Rectal smooth muscle tissue (tissue), 1 donor: ENCODE data around the gene PDIA4.
A peak's percentile ranks its signal among the peaks of the same experiment; 100 is the strongest.
"Not testable (repeated sequence)": the region's sequence is repeated elsewhere in the genome, so short reads cannot be mapped to it uniquely, and the experiment has no call there.

Experiments used
- H3K27ac ChIP-seq: one replicate; pipeline ENCODE4 v1.7.0; 2013; ENCODE audit warnings: low read depth, low read length, inconsistent platforms
- H3K27me3 ChIP-seq: one replicate; pipeline ENCODE4 v1.7.0; 2013; ENCODE audit warnings: low read length; ENCODE audit not compliant: control insufficient read depth, insufficient read depth
- H3K36me3 ChIP-seq: one replicate; pipeline ENCODE4 v1.7.0; 2013; ENCODE audit warnings: low read length; ENCODE audit not compliant: control insufficient read depth, insufficient read depth
- H3K4me1 ChIP-seq: one replicate; pipeline ENCODE4 v1.7.0; 2013; ENCODE audit warnings: low read length; ENCODE audit not compliant: control insufficient read depth, insufficient read depth
- H3K4me3 ChIP-seq: one replicate; pipeline ENCODE4 v1.7.0; 2013; ENCODE audit warnings: low read length
- H3K9ac ChIP-seq: one replicate; pipeline ENCODE4 v1.7.0; 2013; ENCODE audit warnings: low read length

PDIA4 gene

DNA sequence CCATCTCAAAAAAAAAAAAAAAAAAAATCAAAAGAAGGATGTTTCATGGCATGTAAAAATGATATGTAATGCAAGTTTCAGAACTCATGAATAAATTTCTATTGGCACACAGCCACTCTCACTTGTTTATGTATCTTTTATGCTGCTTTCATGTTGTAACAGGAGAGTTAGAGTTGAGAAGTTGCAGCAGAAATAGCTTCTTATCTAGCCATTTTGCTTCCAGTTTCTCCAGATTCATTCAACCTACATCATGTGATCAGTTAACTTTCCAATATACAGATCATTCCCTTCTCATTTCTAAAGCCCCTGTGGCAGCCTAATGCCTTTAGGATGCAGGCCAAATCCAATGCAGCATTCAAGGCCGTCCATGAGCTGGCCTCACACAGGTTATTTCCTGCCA, 31.9 kb upstream of the PDIA4 start:
- no peak overlapping the region for H3K4me3 ChIP-seq
- no peaks in the 10 kb centered on the region for H3K4me1 ChIP-seq
- H3K27ac ChIP-seq = no peak overlapping the region
- no peaks in the 10 kb centered on the region for H3K36me3 ChIP-seq
- H3K9ac ChIP-seq = no peak overlapping the region
- no peaks in the 10 kb centered on the region for H3K27me3 ChIP-seq

DNA sequence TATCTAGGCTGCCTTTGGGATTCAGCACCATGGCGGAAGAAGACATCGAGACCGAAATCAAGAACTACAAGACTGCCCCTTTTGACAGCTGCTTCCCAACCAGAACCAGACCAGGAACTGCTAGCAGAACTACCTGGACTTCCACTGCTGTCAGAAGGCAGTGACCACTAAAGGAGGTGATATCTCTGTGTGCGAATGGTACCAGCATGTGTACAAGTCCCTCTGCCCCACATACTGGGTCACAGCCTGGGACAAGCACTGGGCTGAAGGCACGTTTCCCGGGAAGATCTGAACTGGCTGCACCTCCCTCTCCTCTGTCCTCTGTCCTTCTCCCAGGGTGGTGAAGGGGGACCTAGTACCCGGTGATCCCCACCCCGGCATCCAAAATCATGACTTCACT, 25.6 kb upstream of the PDIA4 start:
- no peak overlapping the region for H3K9ac ChIP-seq
- no peaks in the 10 kb centered on the region for H3K36me3 ChIP-seq
- H3K27me3 ChIP-seq = peaks cover 2% of the 10 kb centered on the region
- no peak overlapping the region for H3K27ac ChIP-seq
- no peak overlapping the region for H3K4me3 ChIP-seq
- H3K4me1 ChIP-seq = no peaks in the 10 kb centered on the region

DNA sequence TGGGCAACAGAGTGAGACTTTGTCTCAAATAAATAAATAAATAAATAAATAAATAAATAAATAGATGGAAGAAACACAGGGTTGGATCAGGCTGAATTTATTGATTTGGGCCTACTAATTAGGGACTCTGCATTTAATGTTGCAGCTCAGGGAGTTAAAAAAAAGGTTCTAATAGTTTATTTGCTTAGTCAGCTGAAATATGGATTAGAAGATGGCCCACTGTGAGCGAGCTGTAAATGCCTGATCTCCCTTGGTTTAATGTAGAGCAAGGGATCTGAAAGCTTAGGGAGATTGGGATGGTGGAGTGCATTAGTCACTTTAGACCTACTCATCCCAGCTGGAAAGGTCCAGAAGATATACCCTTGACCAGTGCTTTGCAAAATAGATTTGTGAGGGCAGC, 25.1 kb upstream of the PDIA4 start:
- no peaks in the 10 kb centered on the region for H3K4me1 ChIP-seq
- H3K9ac ChIP-seq = no peak overlapping the region
- no peak overlapping the region for H3K27ac ChIP-seq
- no peak overlapping the region for H3K4me3 ChIP-seq
- H3K36me3 ChIP-seq = no peaks in the 10 kb centered on the region
- H3K27me3 ChIP-seq = peaks cover 2% of the 10 kb centered on the region

DNA sequence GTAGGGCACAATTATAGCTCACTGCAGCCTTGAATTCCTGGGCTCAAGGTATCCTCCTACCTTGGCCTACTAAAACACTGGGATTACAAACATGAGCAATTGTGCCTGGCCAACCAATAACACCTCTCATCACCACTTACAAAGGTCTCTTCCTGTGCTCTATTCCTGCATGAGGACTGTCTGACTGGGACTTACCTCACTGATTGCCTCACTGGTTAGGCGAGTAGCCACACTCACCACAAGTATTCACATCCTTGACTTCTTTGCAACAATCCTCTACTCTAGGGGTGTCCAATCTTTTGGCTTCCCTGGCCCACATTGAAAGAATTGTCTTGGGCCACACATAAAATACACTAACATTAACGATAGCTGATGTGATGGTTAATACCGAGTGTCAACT, 22.6 kb upstream of the PDIA4 start:
- no peak overlapping the region for H3K9ac ChIP-seq
- no peaks in the 10 kb centered on the region for H3K36me3 ChIP-seq
- H3K27me3 ChIP-seq = peaks cover 2% of the 10 kb centered on the region
- H3K4me1 ChIP-seq = no peaks in the 10 kb centered on the region
- H3K27ac ChIP-seq = no peak overlapping the region
- H3K4me3 ChIP-seq = no peak overlapping the region

DNA sequence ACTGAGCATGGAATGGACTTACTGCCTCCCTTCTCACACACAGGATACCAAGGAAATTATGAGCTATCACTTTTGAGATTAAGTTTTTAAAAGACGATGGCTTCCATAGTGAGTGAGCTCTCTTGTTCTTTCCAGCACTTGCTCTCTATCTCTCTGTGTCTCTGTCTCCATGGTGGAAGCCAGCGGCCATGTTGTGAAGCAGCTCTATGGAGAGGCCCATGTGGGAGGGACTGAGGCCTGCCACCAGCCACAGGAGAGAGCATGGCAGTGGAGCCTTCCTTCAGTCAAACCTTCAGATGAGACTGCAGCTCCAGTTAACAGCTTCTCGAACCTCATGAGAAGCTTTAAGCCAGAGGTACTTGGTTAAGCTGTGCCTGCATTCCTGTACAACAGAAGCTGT, 20.5 kb upstream of the PDIA4 start:
- no peak overlapping the region for H3K4me3 ChIP-seq
- no peak overlapping the region for H3K9ac ChIP-seq

DNA sequence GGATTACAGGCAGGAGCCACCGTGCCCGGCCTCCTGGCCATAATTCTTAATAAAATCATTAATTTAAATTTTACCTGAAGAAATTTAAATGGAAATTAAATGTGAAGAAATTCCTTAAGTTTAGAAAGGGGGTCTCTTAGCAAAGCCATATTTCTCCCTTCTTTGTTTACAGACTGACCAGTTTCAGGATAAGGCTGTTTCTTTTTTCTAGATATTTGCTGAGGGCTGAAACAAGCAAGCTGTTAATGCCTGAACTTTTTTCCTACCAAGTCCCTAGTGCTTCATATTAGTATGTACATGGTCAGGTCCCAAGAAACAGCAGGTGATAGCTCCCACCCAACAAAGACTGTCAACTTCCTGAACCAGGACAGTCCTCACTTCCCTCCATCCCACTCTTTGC, 18.1 kb upstream of the PDIA4 start:
- no peaks in the 10 kb centered on the region for H3K4me1 ChIP-seq
- H3K36me3 ChIP-seq = no peaks in the 10 kb centered on the region
- no peaks in the 10 kb centered on the region for H3K27me3 ChIP-seq
- no peak overlapping the region for H3K27ac ChIP-seq
- no peak overlapping the region for H3K9ac ChIP-seq
- H3K4me3 ChIP-seq = no peak overlapping the region

More for the DNA sequence above, 20.5 kb upstream of the PDIA4 start:
- no peak overlapping the region for H3K27ac ChIP-seq
- H3K4me1 ChIP-seq = no peaks in the 10 kb centered on the region
- H3K36me3 ChIP-seq = no peaks in the 10 kb centered on the region
- H3K27me3 ChIP-seq = no peaks in the 10 kb centered on the region

DNA sequence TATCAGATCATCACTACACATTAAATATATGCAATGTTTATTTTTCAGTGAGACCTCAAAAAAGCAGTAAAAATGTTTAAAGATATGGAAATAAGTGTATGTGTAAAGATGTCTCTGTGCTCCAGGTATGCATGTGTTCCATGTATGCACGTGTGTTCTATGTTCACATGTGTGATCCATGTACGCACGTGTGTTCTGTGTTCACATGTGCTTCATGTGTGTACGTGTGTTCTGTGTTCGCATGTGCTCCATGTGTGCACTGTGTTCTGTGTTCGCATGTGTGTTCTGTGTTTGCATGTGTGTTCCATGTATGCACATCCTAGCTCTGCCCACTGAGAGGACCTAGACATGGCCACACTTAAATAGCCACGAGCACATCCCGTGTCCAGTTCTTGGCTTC, 15.6 kb upstream of the PDIA4 start:
- Histone ChIP-seq H3K9ac (no peak overlapping the region), H3K27me3 (no peaks in the 10 kb centered on the region), H3K27ac (no peak overlapping the region), H3K4me1 (no peaks in the 10 kb centered on the region), H3K4me3 (no peak overlapping the region), H3K36me3 (no peaks in the 10 kb centered on the region)

DNA sequence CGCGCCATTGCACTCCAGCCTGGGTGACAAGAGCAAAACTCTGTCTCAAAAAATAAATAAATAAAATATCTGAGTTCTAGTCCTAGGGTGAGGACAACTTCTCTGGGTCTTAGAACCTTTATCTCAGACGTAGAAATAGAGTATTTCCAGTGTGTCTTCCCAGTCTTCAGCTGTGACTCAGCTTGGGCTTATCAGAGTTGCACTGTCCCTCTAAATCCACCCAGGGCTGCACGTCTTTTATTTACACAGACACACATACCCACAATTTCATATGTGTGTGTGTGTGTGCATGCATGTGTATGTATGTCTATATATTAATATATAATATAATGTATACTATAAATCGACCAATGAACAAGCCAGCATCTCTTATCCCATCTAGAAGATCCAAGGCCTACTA, 13.0 kb upstream of the PDIA4 start:
- no peak overlapping the region for H3K4me3 ChIP-seq
- H3K36me3 ChIP-seq = no peaks in the 10 kb centered on the region
- H3K4me1 ChIP-seq = no peaks in the 10 kb centered on the region
- H3K27me3 ChIP-seq = no peaks in the 10 kb centered on the region
- H3K9ac ChIP-seq = no peak overlapping the region
- H3K27ac ChIP-seq = no peak overlapping the region

DNA sequence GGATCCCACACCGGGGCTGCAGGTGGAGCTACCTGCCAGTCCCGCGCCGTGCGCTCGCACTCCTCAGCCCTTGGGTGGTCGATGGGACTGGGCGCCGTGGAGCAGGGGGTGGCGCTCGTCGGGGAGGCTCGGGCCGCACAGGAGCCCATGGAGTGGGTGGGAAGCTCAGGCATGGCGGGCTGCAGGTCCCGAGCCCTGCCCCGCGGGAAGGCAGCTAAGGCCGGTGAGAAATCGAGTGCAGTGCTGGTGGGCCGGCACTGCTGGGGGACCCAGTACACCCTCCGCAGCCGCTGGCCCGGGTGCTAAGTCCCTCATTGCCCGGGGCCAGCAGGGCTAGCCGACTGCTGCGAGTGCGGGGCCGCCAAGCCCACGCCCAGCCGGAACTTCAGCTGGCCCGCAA, 10.3 kb upstream of the PDIA4 start:
- not testable (repeated sequence) for H3K4me3 ChIP-seq, H3K9ac ChIP-seq, H3K27me3 ChIP-seq, H3K27ac ChIP-seq, H3K36me3 ChIP-seq, H3K4me1 ChIP-seq

DNA sequence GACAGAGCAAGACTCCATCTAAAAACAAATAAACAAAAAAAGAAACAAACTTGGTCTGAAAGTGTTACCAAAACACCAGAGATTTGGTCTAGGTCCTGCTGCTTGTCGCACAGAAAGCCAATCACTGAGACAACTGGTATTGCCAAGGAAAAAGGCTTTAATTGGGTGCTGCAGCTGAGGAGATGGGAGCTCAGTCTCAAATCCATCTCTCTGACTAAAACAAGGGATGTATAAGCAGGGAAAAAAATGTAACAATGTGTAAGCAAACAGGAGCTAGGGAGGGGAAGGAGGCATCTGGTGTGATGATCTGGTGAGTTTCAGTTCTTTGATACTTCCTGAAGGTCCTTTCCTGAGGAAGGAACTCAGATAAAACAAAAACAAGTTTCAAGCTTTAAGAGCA, 8.4 kb upstream of the PDIA4 start:
- Histone ChIP-seq H3K4me3 (no peak overlapping the region), H3K27me3 (no peaks in the 10 kb centered on the region), H3K36me3 (no peaks in the 10 kb centered on the region), H3K9ac (no peak overlapping the region), H3K27ac (no peak overlapping the region), H3K4me1 (no peaks in the 10 kb centered on the region)

DNA sequence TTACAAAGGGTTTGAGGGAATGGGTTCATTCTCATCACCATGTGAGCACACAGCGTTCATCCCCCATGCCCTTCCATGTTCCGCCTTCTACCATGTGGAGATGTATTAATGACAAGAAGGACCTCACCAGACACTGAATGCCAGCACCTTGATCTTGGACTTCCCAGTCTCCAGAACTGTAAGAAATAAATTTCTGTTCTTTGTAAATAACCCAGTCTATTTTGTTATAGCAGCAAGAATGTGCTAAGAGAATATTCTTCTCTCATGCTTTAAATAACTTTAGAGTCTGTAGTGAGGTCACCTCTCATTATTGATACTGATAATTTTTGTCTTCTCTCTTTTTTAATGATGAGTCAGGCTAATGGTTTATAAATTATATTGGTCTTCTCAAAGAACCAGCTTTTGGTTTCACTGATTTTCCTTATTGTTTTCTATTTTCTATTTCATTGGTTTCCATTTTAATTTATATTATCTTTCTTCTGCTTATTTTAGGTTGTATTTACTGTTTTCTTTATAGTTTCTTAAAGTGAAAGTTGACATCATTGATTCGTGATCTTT, 3.1 kb upstream of the PDIA4 start:
- no peak overlapping the region for H3K4me3 ChIP-seq
- no peaks in the 10 kb centered on the region for H3K27me3 ChIP-seq
- no peak overlapping the region for H3K9ac ChIP-seq
- H3K36me3 ChIP-seq = no peaks in the 10 kb centered on the region
- no peaks in the 10 kb centered on the region for H3K4me1 ChIP-seq
- no peak overlapping the region for H3K27ac ChIP-seq

DNA sequence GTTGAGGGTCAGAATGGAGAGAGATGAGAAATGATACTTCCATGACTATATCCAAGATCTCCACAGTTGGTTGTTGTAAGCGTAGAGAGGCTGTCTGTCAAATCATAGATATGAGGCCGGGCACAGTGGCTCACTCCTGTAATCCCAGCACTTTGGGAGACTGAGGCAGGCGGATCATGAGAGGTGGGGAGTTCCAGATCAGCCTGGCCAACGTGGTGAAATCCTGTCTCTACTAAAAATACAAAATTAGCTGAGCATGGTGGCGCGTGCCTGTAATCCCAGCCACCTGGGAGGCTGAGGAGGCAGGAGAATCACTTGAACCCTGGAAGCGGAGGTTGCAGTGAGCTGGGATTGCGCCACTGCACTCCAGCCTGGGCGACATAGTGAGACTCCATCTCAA, 2.1 kb upstream of the PDIA4 start:
- H3K36me3 ChIP-seq, H3K4me3 ChIP-seq, H3K27ac ChIP-seq, H3K4me1 ChIP-seq, H3K9ac ChIP-seq, H3K27me3 ChIP-seq: not testable (repeated sequence)

DNA sequence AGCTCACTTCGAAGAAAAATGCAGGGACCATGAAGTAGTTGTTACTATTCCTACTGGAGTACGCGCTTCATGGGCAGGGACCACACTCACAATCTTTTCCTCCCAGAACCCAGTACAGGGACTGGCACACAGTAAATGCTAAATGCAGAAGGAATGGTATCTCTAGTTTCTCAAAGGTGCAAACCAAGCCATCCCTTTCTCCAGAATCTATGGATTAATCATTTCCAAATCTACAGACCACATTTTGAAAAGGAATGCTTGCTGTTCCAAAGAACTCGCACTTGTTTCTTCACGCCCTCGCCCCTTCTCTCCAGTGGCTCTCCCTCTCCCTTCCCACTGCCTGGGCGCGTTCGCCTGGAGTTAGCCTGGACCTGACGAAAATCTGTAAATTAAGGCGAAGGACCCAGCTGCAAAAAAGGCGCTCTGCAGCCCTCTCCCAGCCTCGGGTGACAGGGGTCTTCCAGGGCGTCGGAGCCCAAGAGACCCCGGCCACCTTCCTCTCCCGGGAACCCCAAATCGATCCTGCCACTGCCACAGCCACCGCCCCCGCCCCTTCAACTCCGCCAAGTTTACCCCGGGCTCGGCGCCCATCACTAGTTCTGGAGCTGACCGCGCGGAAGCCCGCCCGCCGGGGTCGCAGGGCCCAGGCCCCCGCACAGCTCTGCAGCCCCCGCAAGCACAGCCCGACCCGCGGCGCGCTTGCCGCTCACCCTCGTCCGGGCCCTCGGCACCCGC, 527 bp downstream of the PDIA4 start:
- H3K36me3 ChIP-seq = no peaks in the 10 kb centered on the region
- H3K27me3 ChIP-seq = no peaks in the 10 kb centered on the region
- peak overlapping the region; percentile 90 for H3K27ac ChIP-seq
- no peaks in the 10 kb centered on the region for H3K4me1 ChIP-seq
- peak overlapping the region; percentile 89 for H3K4me3 ChIP-seq
- peak overlapping the region; percentile 68 for H3K9ac ChIP-seq
